SH-SY5Y (cell line): Measurements from ENCODE around the gene ARHGAP15.

Experiments used
- GATA2 ChIP-seq: IDR thresholded peaks from 2 replicates; pipeline ENCODE4 v1.6.1; 2011; ENCODE audit warnings: mild to moderate bottlenecking, low read depth, low read length
- GATA3 ChIP-seq: IDR thresholded peaks from 2 replicates; pipeline ENCODE4 v1.6.1; 2011; ENCODE audit warnings: low read depth, mild to moderate bottlenecking, low read length, moderate library complexity

DNA sequence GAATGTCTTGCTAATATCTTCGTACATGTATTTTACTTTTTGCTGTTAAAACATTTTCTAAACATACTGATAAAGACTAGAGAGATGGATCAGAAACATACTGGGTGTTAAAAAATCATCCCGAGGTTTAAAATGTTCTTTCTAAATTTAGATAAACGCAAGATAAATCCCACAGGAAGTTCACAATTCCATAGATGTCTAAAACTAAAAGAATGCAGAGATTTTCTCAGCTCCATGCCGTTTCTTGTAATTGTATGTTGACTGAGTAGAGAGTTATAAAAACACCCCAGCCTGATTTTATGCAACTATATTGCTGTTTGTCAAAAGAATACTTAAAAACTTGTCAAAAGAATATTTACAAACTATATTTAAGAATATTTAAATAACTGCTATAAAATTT, 455.7 kb downstream of the ARHGAP15 start:
- TF ChIP-seq GATA2 (no peak), GATA3 (no peak)
